ENCODE results near the gene DRGX. TPM values are rescaled to one million over a fixed set of nuclear protein-coding genes. Genes with fewer than 3 reads are reported as not detected.

The DRGX gene
- total RNA-seq, 1 donor from 2014 or later: not detected

DNA sequence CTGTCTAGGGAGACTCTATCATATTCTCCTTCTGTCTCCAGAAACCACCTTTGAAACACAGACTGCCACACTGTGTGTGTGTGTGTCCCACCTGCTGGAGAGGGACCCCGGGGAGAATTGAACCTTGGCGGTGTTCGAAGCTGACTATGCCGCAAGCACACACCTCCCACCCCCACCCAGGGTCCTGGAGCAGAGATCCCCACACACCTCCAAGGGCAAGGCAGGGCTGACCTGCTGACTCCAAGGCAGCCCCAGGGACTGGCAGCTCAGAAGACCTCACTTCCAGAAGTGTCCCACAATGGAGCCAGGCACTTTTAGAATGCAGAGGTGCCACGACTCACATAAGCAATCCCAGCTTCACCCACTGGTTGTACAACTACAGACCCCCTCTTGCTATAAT lies 13.1 kb downstream of the DRGX start:
- Mint-ChIP-seq H3K9me3 (ENCODE audit: unreplicated experiment) (no peaks in the 10 kb centered on the region), H3K27ac (ENCODE audit: unreplicated experiment) (no peak overlapping the region), H3K4me1 (ENCODE audit: unreplicated experiment) (no peaks in the 10 kb centered on the region), H3K27me3 (ENCODE audit: unreplicated experiment) (peaks cover 3% of the 10 kb centered on the region), H3K4me3 (ENCODE audit: unreplicated experiment) (no peak overlapping the region), H3K36me3 (ENCODE audit: low read depth, unreplicated experiment) (no peaks in the 10 kb centered on the region)
- no peak for DNase-seq (ENCODE audit: low spot score)
- TF ChIP-seq, protein P1, sequence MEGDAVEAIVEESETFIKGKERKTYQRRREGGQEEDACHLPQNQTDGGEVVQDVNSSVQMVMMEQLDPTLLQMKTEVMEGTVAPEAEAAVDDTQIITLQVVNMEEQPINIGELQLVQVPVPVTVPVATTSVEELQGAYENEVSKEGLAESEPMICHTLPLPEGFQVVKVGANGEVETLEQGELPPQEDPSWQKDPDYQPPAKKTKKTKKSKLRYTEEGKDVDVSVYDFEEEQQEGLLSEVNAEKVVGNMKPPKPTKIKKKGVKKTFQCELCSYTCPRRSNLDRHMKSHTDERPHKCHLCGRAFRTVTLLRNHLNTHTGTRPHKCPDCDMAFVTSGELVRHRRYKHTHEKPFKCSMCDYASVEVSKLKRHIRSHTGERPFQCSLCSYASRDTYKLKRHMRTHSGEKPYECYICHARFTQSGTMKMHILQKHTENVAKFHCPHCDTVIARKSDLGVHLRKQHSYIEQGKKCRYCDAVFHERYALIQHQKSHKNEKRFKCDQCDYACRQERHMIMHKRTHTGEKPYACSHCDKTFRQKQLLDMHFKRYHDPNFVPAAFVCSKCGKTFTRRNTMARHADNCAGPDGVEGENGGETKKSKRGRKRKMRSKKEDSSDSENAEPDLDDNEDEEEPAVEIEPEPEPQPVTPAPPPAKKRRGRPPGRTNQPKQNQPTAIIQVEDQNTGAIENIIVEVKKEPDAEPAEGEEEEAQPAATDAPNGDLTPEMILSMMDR (IDR thresholded peaks at IDR 0.05; ENCODE audit: unreplicated experiment): no peak

DNA sequence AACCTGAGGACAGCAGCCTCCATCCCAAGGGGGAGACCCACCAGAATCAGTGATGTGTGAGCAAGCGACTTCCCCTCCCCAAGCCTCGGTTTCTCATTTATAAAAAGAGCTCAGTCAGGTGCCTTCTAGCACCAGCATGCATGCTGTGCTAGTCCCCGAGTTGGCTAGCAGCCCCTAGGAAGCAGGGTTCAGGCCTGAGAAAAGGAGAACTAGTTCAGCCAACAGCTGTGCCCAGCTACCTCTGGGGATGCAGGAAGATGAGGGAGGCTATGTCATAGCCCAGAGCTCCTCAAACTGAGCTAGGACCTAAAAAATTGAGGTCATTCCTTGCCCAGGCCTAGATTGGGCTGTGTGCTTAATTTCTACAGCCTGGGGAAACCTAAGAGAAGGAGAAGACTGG lies 13.7 kb downstream of the DRGX start:
- DNase-seq (ENCODE audit: low spot score): no peak
- no peaks in the 10 kb centered on the region for H3K9me3 Mint-ChIP-seq (ENCODE audit: unreplicated experiment)
- peaks cover 3% of the 10 kb centered on the region for H3K27me3 Mint-ChIP-seq (ENCODE audit: unreplicated experiment)
- no peak overlapping the region for H3K4me3 Mint-ChIP-seq (ENCODE audit: unreplicated experiment)
- H3K4me1 Mint-ChIP-seq (ENCODE audit: unreplicated experiment): no peaks in the 10 kb centered on the region
- no peak overlapping the region for H3K27ac Mint-ChIP-seq (ENCODE audit: unreplicated experiment)
- H3K36me3 Mint-ChIP-seq (ENCODE audit: low read depth, unreplicated experiment): no peaks in the 10 kb centered on the region
- TF ChIP-seq, protein P1 (IDR thresholded peaks at IDR 0.05; ENCODE audit: unreplicated experiment): no peak

DNA sequence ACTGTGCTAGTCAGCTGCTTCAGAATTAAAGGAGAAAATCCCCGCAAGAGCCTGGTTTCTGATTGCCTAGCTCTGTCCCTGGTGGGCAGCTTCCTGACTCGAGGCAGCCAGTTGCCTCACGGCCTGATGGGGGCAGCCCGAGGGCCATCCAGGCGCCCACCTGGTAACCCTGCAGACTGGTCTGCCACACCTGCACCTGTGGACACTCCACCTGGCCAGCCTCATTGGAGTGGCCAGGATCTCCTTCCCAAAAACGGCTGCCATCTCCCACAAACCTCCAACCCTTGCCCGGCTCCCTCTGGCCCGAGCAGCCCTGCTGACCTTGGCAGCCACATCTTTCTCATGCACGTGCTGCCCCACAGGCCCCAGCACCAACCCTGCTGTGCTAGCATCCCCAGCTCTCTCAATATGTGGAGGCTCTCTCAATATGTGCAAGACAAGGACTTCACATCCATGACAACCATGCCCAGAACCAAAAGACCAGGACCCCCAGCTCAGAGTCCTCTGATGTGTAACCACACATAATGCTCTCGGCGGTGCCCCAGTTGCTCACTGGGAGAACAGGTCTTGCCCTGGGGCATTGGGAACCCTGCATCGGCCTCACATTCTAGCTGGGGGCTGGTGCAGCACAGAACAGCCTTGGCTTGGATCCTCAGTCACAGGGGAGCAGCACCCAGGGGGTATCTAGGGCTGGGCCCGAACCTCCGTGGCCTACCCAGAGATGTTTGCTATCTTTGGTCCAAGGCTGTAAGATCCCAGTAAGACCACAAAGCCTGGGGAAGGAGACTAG lies 14.6 kb downstream of the DRGX start:
- TF ChIP-seq, protein P1 (IDR thresholded peaks at IDR 0.05; ENCODE audit: unreplicated experiment): no peak
- Mint-ChIP-seq H3K4me3 (ENCODE audit: unreplicated experiment) (no peak overlapping the region), H3K27ac (ENCODE audit: unreplicated experiment) (no peak overlapping the region), H3K27me3 (ENCODE audit: unreplicated experiment) (peaks cover 3% of the 10 kb centered on the region), H3K9me3 (ENCODE audit: unreplicated experiment) (no peaks in the 10 kb centered on the region), H3K36me3 (ENCODE audit: low read depth, unreplicated experiment) (no peaks in the 10 kb centered on the region), H3K4me1 (ENCODE audit: unreplicated experiment) (no peaks in the 10 kb centered on the region)
- no peak for DNase-seq (ENCODE audit: low spot score)

DNA sequence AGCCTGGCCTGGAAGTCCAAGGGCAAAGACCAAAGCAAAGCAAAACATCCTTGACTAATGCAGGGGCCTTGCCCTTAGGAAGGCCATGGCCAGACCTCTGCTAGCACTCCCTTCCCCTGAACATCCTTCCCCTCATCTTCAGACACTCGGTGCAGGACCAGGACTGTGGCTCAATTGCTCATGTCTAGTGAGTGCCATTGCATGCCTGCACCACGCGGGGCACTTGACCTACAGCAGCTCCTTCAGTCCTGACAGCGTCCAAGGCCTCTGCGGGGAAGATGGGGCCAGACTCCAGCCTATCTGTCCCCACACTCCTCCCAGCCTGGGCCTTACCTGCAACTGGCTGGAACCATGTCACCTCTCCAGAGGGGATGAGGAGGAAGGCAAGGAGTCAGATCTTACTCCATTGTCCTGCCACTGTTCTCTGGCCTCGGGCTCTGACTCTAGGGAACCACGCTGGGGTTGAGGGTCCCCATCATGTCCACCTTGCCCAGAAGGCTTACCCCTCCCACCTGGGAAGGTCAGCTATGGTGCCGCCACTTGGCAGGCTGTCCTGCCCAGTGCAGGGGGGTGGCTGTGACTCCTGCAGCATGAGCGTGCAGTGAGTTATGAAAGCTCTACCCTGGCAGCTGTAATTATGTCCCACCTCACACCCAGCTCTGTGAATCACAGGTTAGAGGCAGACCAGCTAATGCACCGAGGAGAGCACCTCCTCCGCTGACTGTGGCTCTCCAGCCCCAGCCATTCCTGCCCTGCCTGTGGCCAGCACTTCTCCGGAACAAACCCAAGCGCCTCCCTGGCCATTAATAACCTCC lies 16.1 kb downstream of the DRGX start:
- Mint-ChIP-seq H3K4me1 (ENCODE audit: unreplicated experiment) (no peaks in the 10 kb centered on the region), H3K27ac (ENCODE audit: unreplicated experiment) (no peak overlapping the region), H3K36me3 (ENCODE audit: low read depth, unreplicated experiment) (no peaks in the 10 kb centered on the region), H3K9me3 (ENCODE audit: unreplicated experiment) (no peaks in the 10 kb centered on the region), H3K4me3 (ENCODE audit: unreplicated experiment) (no peak overlapping the region), H3K27me3 (ENCODE audit: unreplicated experiment) (peaks cover 3% of the 10 kb centered on the region)
- TF ChIP-seq, protein P1 (IDR thresholded peaks at IDR 0.05; ENCODE audit: unreplicated experiment): no peak
- DNase-seq (ENCODE audit: low spot score): no peak

DNA sequence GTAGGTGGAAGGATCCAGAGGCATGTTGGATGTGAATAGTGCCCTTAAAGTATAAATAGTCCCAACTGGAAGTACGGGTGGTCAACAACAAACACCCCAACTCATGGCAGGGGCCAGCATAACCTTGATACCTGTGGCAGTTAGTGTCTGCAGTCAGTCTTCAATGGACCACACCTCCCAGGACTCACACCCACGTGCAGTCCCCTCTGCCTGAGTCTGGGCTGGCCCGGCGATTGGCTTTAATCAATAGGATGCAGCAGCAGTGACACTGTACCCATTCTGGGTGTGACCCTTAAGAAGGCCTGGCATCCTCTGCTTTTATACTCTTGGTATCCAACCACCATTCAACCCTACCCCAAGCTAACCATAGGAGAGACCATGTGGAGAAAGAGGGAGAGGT lies 18.6 kb downstream of the DRGX start:
- Mint-ChIP-seq H3K27me3 (ENCODE audit: unreplicated experiment) (peaks cover 2% of the 10 kb centered on the region), H3K4me3 (ENCODE audit: unreplicated experiment) (no peak overlapping the region)
- no peak for DNase-seq (ENCODE audit: low spot score)

More for the DNA sequence above, 18.6 kb downstream of the DRGX start:
- H3K9me3 Mint-ChIP-seq (ENCODE audit: unreplicated experiment): no peaks in the 10 kb centered on the region
- no peaks in the 10 kb centered on the region for H3K4me1 Mint-ChIP-seq (ENCODE audit: unreplicated experiment)
- TF ChIP-seq, protein P1 (IDR thresholded peaks at IDR 0.05; ENCODE audit: unreplicated experiment): no peak
- H3K36me3 Mint-ChIP-seq (ENCODE audit: low read depth, unreplicated experiment): no peaks in the 10 kb centered on the region
- H3K27ac Mint-ChIP-seq (ENCODE audit: unreplicated experiment): no peak overlapping the region

Data from endothelial cell (in vitro differentiated cells).